Activated CD4-positive, alpha-beta memory T cell treated with anti-CD3 and anti-CD28 coated beads for 36 hours (primary cell): ENCODE results near the gene PPP4C. TPM values are rescaled to one million over a fixed set of nuclear protein-coding genes. Genes with fewer than 3 reads are reported as not detected.

ENCODE experiments used
- CTCF ChIA-PET: fragments of 350-600 bp; sonication (Branson Sonifier 250); formaldehyde crosslinking; loops from one replicate; lab custom pipeline; 2021; ENCODE audit warnings: antibody characterized with exemption, inconsistent platforms; lab: Charles Lee
- POLR2A ChIA-PET: fragments of 350-600 bp; sonication (Branson Sonifier 250); formaldehyde crosslinking; loops from one replicate; lab custom pipeline; 2021; ENCODE audit warnings: antibody characterized with exemption; lab: Charles Lee
- DNase-seq: peaks from one replicate; pipeline ENCODE4 v3.0.0-alpha.2; 2020
- H3K27ac Mint-ChIP-seq: one replicate; pipeline ENCODE4 v1.8.0; 2021; ENCODE audit warnings: mixed read lengths
- H3K27me3 Mint-ChIP-seq: one replicate; pipeline ENCODE4 v1.8.0; 2021; ENCODE audit warnings: mixed read lengths
- H3K36me3 Mint-ChIP-seq: one replicate; pipeline ENCODE4 v1.8.0; 2021; ENCODE audit warnings: mixed read lengths
- H3K4me1 Mint-ChIP-seq: one replicate; pipeline ENCODE4 v1.8.0; 2021; ENCODE audit warnings: low read depth, mixed read lengths
- H3K4me3 Mint-ChIP-seq: one replicate; pipeline ENCODE4 v1.8.0; 2021; ENCODE audit warnings: mild to moderate bottlenecking, mixed read lengths
- H3K9me3 Mint-ChIP-seq: one replicate; pipeline ENCODE4 v1.8.0; 2021; ENCODE audit warnings: mixed read lengths
- intact Hi-C: fragments of 100-400 bp; cut with micrococcal nuclease; formaldehyde crosslinking; loops from one replicate; pipeline ENCODE4 v1.15.1; 2023
- total RNA-seq, 2 experiments: library from RNA; stranded (reverse); gene quantifications; one replicate each; pipeline ENCODE4 v1.2.3, GENCODE V29; 2021

PPP4C gene
- total RNA-seq, 2 experiments from 2014 or later: 121 to 133 TPM

DNA sequence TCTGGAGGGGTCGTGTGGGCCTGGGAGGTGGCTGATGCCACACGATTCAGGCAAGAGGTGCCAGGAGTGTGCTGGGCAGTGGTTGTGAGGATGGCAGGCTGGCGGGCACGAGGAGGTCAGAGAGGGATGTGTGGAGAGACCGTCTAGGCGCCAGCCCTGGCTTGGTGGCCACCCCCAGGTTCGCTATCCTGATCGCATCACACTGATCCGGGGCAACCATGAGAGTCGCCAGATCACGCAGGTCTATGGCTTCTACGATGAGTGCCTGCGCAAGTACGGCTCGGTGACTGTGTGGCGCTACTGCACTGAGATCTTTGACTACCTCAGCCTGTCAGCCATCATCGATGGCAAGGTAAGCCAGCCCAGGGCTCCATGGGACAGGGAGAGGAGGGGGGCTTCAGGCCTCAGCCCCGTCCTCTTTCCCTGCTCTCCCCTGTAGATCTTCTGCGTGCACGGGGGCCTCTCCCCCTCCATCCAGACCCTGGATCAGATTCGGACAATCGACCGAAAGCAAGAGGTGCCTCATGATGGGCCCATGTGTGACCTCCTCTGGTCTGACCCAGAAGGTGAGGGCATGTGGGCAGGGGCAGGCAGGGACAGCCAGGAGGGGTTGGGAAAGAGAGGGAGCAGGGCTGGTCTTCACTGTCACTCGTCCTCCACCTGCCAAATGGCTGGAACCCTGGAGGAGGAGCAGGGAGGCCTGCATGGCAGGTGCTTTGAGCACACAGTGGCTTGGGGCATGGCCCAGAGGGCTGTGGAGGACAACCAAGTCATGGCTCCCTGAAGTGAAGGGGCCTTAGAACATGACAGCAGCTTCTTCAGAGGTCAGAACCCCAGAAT lies 7.6 kb downstream of the PPP4C start:
- Mint-ChIP-seq H3K27ac (no peak overlapping the region), H3K9me3 (no peaks in the 10 kb centered on the region), H3K36me3 (peaks cover 37% of the 10 kb centered on the region), H3K4me3 (no peak overlapping the region), H3K4me1 (peaks cover 7% of the 10 kb centered on the region), H3K27me3 (no peaks in the 10 kb centered on the region)
- POLR2A ChIA-PET: no interaction called here
- intact Hi-C loops: no loop called here
- no peak for DNase-seq
- CTCF ChIA-PET: no interaction called here

DNA sequence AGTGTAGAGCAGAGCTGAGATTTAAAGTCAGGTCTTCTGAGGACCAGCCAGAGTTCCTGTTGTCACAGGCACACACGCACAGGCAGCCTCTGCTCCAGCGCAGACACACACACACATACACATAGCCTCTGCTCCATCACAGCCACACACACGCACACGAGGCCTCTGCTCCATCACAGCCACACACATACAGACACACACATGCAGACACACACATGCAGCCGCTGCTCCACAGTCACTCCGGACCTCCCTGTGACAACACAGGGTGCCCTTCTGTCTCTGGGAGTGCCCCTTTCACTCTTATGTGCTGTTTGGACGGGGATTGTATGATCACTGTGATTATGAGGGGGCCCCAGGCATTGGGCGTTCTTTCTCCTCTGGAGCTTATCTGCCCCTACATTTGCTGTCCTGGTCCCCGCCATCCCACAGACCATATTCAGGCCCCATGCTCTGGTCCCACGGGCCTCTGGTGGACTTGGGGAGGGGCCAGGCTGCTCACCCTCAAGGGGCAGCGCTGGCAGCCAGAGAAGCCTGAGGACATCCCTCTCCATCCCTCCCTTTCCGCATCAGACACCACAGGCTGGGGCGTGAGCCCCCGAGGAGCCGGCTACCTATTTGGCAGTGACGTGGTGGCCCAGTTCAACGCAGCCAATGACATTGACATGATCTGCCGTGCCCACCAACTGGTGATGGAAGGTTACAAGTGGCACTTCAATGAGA lies 8.5 kb downstream of the PPP4C start:
- Mint-ChIP-seq H3K4me1 (peaks cover 6% of the 10 kb centered on the region), H3K4me3 (no peak overlapping the region), H3K27ac (no peak overlapping the region), H3K27me3 (no peaks in the 10 kb centered on the region), H3K36me3 (peaks cover 34% of the 10 kb centered on the region), H3K9me3 (no peaks in the 10 kb centered on the region)
- no peak for DNase-seq
- ChIA-PET CTCF (no interaction called here), POLR2A (no interaction called here)
- intact Hi-C loops: no loop called here

DNA sequence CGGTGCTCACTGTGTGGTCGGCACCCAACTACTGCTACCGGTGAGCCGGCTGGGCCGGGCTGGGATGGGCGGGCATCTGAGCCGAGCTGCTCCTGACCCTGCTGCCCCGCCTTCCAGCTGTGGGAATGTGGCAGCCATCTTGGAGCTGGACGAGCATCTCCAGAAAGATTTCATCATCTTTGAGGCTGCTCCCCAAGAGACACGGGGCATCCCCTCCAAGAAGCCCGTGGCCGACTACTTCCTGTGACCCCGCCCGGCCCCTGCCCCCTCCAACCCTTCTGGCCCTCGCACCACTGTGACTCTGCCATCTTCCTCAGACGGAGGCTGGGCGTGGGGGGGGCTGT lies 9.0 kb downstream of the PPP4C start:
- no peak overlapping the region for H3K4me3 Mint-ChIP-seq
- no peak overlapping the region for H3K27ac Mint-ChIP-seq
- H3K4me1 Mint-ChIP-seq: peaks cover 3% of the 10 kb centered on the region
- DNase-seq: no peak
- no peaks in the 10 kb centered on the region for H3K9me3 Mint-ChIP-seq
- ChIA-PET CTCF (no interaction called here), POLR2A (no interaction called here)
- intact Hi-C loops: no loop called here
- peaks cover 29% of the 10 kb centered on the region for H3K36me3 Mint-ChIP-seq
- H3K27me3 Mint-ChIP-seq: no peaks in the 10 kb centered on the region

DNA sequence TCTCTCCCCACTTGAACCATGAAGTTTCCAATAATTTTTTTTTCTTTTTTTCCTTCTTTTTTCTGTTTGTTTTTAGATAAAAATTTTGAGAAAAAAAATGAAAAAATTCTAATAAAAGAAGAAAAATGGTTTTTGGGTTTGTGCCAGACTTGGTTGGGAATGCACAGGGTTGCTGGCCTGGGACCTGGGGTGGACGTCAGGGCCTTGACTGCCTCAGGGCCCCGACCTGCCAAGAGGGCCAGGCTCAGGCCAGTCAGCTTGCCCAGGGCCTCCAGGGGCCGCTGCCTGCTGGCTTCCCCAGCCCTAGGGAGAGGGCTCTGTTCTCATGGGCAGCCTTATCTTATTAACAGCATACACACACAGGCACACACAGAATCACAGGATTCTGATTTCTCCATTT lies 9.5 kb downstream of the PPP4C start:
- CTCF ChIA-PET: no interaction called here
- Mint-ChIP-seq H3K4me3 (no peak overlapping the region), H3K9me3 (no peaks in the 10 kb centered on the region), H3K27ac (no peak overlapping the region), H3K4me1 (peaks cover 7% of the 10 kb centered on the region), H3K27me3 (no peaks in the 10 kb centered on the region), H3K36me3 (peaks cover 28% of the 10 kb centered on the region)
- intact Hi-C loops: no loop called here
- POLR2A ChIA-PET: no interaction called here
- no peak for DNase-seq

DNA sequence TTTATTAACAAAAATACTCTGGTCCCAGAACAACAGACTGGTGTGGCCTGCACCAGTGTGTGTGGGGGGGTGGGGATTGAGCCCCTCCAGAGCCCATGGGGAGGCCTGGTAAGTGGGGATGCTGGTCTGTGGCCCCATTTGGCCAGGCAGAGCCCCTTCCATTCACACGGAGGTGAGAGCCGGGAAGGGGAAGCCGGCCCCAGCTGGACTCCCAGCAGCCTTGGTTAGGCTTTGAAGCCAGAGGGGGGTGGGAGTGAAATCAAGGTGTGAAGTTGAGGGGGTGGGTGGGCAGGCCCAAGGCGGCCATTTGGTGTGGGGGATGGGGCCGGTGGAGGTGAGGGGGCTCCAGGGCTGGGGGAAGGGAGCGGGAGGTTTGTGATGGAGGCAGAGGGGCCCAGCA lies 10.0 kb downstream of the PPP4C start:
- H3K9me3 Mint-ChIP-seq: no peaks in the 10 kb centered on the region
- peaks cover 9% of the 10 kb centered on the region for H3K4me1 Mint-ChIP-seq
- ChIA-PET CTCF (no interaction called here), POLR2A (no interaction called here)
- H3K27me3 Mint-ChIP-seq: no peaks in the 10 kb centered on the region
- intact Hi-C loops: no loop called here
- H3K4me3 Mint-ChIP-seq: no peak overlapping the region
- no peak for DNase-seq
- peaks cover 28% of the 10 kb centered on the region for H3K36me3 Mint-ChIP-seq
- no peak overlapping the region for H3K27ac Mint-ChIP-seq

DNA sequence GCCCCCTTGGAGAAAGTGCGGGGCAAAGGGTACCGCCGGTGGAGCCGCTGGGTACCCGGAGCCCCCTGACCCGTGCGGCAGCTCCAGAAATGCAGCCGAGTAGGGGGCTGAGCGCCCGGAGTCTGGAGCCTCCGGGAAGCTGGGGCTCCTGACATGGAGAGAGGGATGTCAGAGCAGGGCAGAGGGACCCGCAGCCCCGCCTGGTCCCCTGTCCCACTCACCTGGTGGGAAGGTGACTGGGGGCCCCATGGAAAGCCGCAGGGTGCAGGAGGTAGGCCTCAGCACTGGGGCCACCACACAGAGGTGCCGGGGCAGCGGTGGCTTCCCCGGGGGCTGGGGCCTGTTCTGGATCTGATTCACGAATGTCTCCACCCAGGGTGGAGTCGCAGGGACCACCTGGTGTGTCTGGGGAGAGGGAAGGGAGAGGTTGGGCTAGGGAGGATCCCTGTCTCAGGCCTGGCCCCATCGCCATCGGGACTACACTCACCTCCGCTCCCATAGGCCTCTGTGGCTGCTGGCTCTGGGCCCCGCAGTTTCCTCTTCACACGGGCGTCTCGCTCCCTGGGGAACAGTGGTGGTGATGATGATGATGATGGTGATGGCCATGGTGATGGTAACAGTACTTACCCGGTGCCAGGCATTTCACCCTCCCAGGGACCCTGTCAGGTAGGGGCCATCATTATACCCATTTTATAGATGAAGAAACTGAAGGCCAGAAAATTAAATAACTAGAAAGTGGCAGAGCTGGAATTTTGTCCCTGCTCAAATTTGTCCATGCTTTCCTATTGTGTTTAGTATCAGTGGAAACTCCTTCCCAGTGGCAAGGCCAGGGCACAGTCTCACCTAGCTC lies 10.7 kb downstream of the PPP4C start:
- no peaks in the 10 kb centered on the region for H3K27me3 Mint-ChIP-seq
- ChIA-PET POLR2A (interaction anchor here (1.1 kb wide), 1 partner anchor 10 kb away, joined by 3 read pairs; no protein-coding TSS in a partner anchor), CTCF (interaction anchor here (1.2 kb wide), 1 partner anchor 55 kb away, joined by 6 read pairs; no protein-coding TSS in a partner anchor)
- H3K4me3 Mint-ChIP-seq: no peak overlapping the region
- intact Hi-C loops: no loop called here
- H3K9me3 Mint-ChIP-seq: no peaks in the 10 kb centered on the region
- no peak overlapping the region for H3K27ac Mint-ChIP-seq
- DNase-seq: no peak
- peaks cover 9% of the 10 kb centered on the region for H3K4me1 Mint-ChIP-seq
- H3K36me3 Mint-ChIP-seq: peaks cover 27% of the 10 kb centered on the region

DNA sequence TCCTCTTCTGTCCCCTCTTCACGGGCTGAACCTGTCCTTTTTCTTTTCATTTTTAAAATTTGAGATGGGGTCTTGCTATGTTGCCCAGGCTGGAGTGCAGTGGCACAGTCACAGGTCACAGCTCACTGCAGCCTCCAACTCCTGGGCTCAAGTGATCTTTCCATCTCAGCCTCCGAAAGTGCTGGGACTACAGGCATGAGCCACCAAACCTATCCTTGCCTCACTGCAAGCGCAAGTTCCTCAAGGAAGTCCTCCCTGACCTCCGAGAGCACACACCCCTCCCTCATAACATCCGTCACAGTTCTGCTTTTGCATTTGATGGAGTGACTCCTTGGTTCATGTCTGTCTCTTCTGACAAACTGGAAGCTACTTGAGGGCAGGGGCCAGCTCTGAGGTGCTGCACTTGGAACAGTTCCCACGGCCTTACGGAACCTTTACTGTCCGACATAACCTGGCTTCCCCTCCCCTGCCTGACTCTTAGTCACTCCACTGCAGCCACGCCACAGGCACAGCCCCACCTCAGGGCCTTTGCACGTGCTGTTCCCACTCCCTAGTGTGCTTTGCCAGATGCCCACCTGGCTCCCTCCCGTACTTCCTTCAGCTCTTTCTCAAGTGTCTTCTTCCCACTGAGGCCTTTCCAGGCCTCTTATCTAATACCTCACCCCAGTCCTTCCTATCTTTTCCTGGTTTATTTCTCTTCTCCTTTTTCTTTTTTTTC lies 11.5 kb downstream of the PPP4C start:
- ChIA-PET CTCF (interaction anchor here (1.2 kb wide), 1 partner anchor 55 kb away, joined by 6 read pairs; no protein-coding TSS in a partner anchor), POLR2A (interaction anchor here (1.1 kb wide), 1 partner anchor 11 kb away, joined by 3 read pairs; no protein-coding TSS in a partner anchor)
- Mint-ChIP-seq H3K27ac (no peak overlapping the region), H3K36me3 (peaks cover 22% of the 10 kb centered on the region), H3K27me3 (no peaks in the 10 kb centered on the region), H3K9me3 (no peaks in the 10 kb centered on the region), H3K4me1 (peaks cover 15% of the 10 kb centered on the region), H3K4me3 (no peak overlapping the region)
- intact Hi-C loops: no loop called here
- DNase-seq: no peak

DNA sequence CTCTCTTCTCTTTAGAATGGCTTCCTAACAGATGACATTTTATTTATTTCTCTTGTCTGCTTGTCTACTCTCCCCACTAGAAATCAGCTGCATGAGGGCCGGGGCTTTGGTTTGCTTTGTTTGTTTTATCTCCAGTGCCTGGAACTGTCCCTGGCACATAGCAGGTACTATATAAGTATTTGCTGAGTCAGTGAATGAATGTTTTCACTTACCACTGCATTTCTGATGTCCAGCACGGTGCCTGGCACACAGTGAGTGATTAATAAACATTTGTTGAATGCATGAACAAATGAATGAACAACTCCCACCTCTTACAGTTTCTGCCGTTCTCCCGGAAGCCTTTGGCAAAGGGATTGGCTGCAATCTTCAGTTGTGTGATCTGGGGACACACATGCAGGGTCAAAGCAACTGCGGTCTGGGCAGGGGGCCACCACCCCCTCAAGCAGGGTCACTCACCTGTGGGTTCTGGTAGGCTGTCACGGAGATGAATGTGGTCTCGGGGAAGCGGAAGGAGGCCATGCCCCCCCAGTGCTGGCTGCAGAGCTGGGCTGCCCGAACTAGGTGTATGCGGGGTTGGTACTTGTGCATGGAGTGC lies 12.5 kb downstream of the PPP4C start:
- DNase-seq: no peak
- Mint-ChIP-seq H3K36me3 (peaks cover 17% of the 10 kb centered on the region), H3K9me3 (no peaks in the 10 kb centered on the region), H3K4me1 (peaks cover 23% of the 10 kb centered on the region), H3K27me3 (no peaks in the 10 kb centered on the region), H3K27ac (no peak overlapping the region), H3K4me3 (no peak overlapping the region)
- intact Hi-C loops: no loop called here
- POLR2A ChIA-PET: no interaction called here
- CTCF ChIA-PET: interaction anchor here (0.6 kb wide), 1 partner anchor 17 kb away, joined by 6 read pairs; no protein-coding TSS in a partner anchor

DNA sequence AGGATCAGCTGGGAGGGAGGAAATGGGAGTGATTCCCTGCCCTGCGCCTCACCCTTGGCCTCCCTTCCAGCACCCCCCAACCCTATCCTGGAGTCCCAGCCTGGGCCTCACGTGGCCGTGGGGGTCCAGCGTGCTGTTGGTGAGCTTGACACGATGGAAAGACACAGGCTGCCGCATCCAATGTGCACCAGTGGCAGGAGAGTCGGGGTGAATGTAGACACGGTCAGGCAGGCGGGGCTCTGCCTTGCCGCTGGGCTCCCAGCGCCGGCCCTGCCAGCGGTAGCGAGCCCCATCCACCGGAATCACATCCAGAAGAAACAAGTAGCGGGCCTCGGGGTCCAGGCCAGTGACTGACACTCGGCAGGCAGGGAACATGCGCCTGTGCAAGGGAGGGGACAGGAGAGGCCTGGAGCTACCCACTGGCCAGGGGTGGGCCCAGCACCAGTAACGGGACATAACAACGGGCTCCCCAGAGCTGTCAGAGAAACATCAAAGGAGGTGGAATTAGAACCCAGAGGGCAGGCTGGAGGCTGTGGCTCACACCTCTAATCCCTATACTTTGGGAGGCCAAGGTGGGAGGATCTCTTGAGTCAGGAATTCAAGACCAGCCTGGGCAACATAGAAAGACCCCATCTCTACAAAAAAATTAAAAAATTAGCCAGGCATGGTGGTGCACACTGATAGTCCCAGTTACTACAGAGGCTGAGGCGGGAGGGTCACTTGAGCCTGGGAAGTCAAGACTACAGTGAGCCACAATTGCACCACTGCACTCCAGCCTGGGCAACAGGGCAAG lies 13.2 kb downstream of the PPP4C start:
- Mint-ChIP-seq H3K27me3 (no peaks in the 10 kb centered on the region), H3K4me1 (peaks cover 25% of the 10 kb centered on the region), H3K4me3 (no peak overlapping the region), H3K9me3 (no peaks in the 10 kb centered on the region), H3K36me3 (peaks cover 12% of the 10 kb centered on the region), H3K27ac (no peak overlapping the region)
- no peak for DNase-seq
- CTCF ChIA-PET: interaction anchor here (0.6 to 1.2 kb wide), 3 partner anchors 17 to 34 kb away, joined by 3 to 6 read pairs (median 4); partner anchors contain the start of gene ALDOA
- intact Hi-C loops: no loop called here
- POLR2A ChIA-PET: interaction anchor here (4.6 kb wide), 1 partner anchor 25 kb away, joined by 35 read pairs; the partner anchor contains the start of gene ALDOA

DNA sequence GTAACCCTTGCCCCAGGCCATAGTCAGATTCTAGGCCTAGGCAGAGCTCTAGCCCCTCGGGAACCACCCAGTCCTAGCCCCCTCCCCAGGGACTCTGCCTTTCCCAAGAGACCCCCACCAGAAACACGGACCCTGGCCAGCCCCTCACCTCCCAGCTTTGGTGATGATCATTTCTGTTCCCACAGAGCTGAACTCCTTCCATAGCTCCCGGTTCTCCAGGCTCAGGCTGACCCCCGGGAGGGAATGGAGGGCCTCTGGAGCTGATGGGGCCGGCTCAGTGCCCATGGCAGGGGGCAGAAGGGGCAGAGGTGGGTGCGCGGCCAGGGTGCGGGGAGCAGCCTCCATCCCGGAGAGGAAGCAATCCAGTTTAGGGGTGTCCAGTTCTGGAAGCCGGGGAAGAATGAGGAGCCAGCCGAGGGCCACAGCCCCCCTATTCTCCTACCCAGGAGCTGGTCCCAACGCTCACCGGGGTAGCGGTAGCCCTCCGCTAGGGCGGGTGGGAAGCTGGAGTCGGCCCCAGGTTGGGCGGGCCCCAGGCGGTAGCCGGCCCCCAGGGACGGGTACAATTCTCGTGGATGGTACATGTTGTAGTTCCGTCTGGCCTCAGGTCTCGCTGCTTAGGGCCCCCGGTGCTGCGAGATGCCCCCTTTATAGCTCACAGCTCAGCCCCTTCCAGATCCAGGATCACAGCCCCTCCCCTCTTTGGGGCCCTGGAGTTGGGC lies 15.0 kb downstream of the PPP4C start:
- peak overlapping the region; percentile 36 for H3K27ac Mint-ChIP-seq
- ChIA-PET CTCF (interaction anchor here (0.7 to 5.8 kb wide), 17 partner anchors 12 to 560 kb away, joined by 3 to 76 read pairs (median 6); partner anchors contain the start of genes ALDOA, CORO1A, GDPD3 and PPP4C), POLR2A (interaction anchor here (1.0 to 4.6 kb wide), 7 partner anchors 15 to 95 kb away, joined by 3 to 35 read pairs (median 7); partner anchors contain the start of genes ALDOA and PPP4C)
- H3K9me3 Mint-ChIP-seq: no peaks in the 10 kb centered on the region
- peaks cover 16% of the 10 kb centered on the region for H3K36me3 Mint-ChIP-seq
- peaks cover 41% of the 10 kb centered on the region for H3K4me1 Mint-ChIP-seq
- no peak overlapping the region for H3K4me3 Mint-ChIP-seq
- H3K27me3 Mint-ChIP-seq: no peaks in the 10 kb centered on the region
- intact Hi-C loops: loop anchor here (2.0 to 5.0 kb wide), 3 partner anchors 14 to 52 kb away; a partner anchor contains a TSS
- DNase-seq: no peak
